ENCODE results near the gene GBP1.

DNA sequence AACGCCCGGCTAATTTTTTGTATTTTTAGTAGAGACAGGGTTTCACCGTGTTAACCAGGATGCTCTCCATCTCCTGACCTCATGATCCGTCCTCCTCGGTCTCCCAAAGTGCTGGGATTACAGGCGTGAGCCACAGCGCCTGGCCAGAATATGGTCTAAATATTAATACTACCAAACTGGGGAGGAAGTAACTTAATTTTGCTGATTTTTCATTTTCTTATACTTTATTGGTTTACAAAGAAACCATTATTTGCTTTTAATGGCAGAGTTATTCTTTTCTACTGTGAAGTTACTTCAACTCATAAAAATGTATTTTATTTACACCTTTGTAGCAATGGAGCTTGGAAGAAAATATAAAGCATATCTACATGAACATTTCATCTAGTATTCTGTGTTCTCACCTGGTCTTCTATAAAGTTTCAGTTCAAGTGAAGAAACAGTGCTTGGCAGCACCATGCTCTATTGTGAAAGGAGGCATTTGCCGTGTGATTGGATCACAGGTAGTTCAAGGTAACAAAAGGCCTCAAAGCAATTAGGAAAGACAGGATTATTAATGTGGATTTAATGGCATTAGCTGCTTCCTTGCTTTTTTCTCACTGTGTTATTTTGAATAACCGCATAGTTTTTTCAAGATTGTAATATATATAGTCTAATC lies 13.6 kb downstream of the GBP1 start:
- TF ChIP-seq, protein P1, sequence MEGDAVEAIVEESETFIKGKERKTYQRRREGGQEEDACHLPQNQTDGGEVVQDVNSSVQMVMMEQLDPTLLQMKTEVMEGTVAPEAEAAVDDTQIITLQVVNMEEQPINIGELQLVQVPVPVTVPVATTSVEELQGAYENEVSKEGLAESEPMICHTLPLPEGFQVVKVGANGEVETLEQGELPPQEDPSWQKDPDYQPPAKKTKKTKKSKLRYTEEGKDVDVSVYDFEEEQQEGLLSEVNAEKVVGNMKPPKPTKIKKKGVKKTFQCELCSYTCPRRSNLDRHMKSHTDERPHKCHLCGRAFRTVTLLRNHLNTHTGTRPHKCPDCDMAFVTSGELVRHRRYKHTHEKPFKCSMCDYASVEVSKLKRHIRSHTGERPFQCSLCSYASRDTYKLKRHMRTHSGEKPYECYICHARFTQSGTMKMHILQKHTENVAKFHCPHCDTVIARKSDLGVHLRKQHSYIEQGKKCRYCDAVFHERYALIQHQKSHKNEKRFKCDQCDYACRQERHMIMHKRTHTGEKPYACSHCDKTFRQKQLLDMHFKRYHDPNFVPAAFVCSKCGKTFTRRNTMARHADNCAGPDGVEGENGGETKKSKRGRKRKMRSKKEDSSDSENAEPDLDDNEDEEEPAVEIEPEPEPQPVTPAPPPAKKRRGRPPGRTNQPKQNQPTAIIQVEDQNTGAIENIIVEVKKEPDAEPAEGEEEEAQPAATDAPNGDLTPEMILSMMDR (IDR thresholded peaks at IDR 0.05) = no peak
- TF ChIP-seq EZH2 (IDR thresholded peaks at IDR 0.05; ENCODE audit: borderline replicate concordance, insufficient read depth, low read depth, low read length, poor library complexity, severe bottlenecking) = no peak
